AG09309 (cell line): ENCODE data around the gene POLN.

Source experiments
- DNase-seq: peaks from one replicate; pipeline ENCODE4 v3.0.0-alpha.2; 2010; ENCODE audit warnings: low read depth
- H3K4me3 ChIP-seq: 2 replicates; pipeline ENCODE4 v1.5.1; 2011; ENCODE audit warnings: mild to moderate bottlenecking, low read depth, low read length, moderate library complexity; ENCODE audit not compliant: control insufficient read depth
- CTCF ChIP-seq: IDR thresholded peaks from 2 replicates; pipeline ENCODE4 v1.5.1; 2011; ENCODE audit warnings: mild to moderate bottlenecking, low read depth, low read length, inconsistent platforms; ENCODE audit not compliant: insufficient read depth, control insufficient read depth; ENCODE audit errors: missing control alignments

Gene POLN

DNA sequence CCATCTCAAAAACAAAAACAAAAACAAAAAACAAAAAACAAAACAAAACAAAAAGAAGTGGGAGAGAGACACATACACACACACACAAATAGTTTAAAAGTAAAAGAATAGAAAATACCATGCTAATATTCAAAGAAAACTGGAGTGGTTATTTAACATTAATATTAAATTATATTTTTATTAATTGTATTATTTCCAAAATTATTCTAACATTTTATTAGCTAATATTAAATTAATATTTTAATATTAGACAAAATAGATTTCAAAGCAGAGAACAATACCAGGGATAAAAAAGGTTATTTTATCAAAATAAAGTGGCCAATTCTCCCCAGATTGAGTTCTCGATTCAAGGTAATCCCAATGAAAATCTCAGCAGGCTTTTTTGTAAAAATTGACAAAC lies 91.8 kb downstream of the POLN start:
- no peak for DNase-seq
- H3K4me3 ChIP-seq: no peak overlapping the region
- TF ChIP-seq CTCF: no peak

DNA sequence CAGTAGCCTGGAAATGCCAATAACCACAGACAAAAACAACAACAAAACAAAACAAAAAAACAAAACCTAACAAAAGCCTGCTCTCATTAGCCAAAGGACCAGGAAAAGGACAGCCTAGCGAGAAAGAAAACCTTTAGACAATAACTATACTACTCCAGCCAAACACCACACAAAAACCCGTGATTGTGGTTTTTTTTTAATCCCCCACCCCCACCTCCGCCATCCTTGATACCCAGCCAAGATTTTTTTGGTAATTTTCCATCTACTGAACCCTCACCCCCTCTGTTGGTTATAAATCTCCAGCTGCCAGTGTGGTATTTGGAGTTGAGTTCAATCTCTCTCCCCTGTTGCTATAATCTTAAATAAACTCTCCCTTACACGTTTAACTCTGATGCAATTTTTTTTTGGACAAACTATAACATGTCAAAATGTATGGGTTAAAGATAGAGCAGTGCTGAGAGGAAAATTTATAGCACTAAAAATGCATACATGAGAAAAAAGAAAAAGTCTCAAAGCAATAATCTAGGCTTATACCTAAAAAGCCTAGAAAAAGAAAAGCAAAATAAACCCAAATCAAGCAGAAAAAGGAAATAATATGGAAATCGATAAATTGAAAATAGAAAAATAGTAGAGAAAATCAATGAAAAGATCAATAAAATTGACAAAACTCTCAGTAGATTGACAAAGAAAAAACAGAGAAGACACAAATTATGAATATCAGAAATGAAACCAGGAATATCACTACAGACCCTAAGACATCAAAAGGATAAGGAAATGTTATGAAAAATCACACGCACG lies 99.1 kb downstream of the POLN start:
- no peak for TF ChIP-seq CTCF
- H3K4me3 ChIP-seq: no peak overlapping the region
- no peak for DNase-seq

DNA sequence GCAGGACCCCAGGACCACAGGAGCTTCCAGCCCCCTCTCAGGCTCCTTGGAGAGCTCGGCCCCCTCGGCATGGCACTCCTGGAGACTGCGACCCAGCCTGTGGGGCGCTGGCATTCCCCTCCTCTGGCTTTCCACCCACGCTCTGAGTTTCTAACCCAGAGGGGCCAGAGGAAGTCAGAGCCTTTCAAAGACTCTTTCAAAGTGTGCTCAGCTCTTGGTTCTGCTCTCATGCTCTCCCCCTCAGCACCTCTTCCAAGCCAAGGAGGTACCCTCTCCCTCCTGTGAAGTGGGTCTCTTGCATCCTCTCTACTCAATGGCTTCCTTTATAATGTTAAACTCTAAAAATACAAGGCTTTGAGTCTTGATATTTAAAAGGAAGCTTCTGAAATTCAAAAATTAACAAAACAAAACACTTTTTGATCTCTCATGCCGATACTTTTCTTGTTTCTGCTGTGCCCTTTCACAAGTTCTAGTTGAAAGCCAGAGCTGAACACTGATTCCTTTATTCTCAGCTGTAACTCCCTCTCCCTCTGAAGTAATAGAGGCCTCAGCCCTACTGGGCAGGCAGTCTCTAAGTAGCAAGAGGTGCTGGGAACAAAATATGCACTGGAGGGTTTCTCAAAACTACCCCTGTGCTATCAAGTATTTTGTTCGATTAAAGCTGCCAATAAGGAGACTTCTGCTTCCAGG lies 100.0 kb downstream of the POLN start:
- DNase-seq: no peak
- TF ChIP-seq CTCF: no peak
- no peak overlapping the region for H3K4me3 ChIP-seq

- TF ChIP-seq CTCF: no peak
- no peak overlapping the region for H3K4me3 ChIP-seq
- DNase-seq: no peak
Observed at GRCh38 chr4:2141022-2141761, 100.7 kb downstream of the POLN start.

DNA sequence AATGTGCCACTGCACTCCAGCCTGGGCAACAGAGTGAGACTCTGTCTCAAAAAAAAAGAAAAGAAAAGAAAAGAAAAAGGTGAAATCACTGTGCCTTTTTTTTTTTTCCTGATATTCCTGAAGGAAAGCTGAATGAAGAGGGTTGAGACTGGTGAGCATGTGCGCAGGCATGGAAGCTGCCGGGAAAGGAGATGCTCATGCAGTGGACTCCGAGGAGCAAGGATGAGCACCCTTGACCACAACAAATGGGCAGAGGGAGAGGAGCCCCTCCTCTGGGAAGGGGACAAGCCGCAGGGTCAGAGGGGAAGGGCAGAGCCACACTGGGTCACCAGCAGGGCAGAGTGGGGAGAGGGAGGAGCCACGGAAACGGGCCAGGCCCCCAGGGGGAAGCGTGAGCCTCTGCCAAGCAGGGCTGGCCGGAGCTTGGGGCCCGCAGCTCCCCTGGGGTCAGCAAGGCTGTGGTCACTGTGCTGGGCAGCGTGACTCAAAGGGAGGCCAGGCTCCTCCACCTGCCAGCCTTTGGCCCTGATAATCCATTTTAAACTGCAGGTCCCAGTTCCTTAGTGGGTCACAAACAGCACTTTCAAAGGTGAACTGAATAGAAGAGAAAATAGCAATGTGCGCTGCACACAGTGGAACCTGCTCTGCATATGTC lies 102.9 kb downstream of the POLN start:
- no peak for DNase-seq
- no peak overlapping the region for H3K4me3 ChIP-seq
- TF ChIP-seq CTCF: no peak

GRCh38 chr4:2136726-2137125 lies 105.2 kb downstream of the POLN start:
- no peak for DNase-seq
- no peak for TF ChIP-seq CTCF
- no peak overlapping the region for H3K4me3 ChIP-seq
